ENCODE data around the gene ECT2L. TPM values are rescaled to one million over a fixed set of nuclear protein-coding genes. Genes with fewer than 3 reads are reported as not detected.

The ECT2L gene
- total RNA-seq, 1 experiment from 2014 or later = not detected

DNA sequence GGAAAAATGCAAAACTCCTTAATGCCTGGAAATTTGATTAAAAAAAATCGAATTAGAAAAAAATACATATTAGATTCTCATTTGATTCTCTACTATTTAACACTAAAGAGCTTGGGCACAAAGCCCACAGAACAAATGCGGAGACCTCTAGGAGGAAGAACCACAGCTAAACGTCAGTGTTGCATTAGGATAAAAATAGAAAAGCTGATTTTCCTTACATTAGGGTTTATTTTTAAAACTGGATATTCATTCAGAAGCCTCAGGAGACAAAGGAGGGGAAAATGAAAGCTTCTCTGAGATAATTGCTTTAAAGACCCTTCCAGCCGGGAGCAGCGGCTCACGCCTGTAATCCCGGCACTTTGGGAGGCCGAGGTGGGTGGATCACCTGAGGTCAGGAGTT lies 77.3 kb downstream of the ECT2L start:
- Histone ChIP-seq H3K4me3 (ENCODE audit: low read depth, low read length, poor library complexity, severe bottlenecking) (no peak overlapping the region), H3K9me3 (ENCODE audit: low read depth, low read length, poor library complexity, severe bottlenecking) (no peaks in the 10 kb centered on the region), H3K27ac (ENCODE audit: low read depth, low read length, poor library complexity, severe bottlenecking) (no peak overlapping the region), H3K4me1 (ENCODE audit: insufficient read depth, low read length, poor library complexity, severe bottlenecking) (no peaks in the 10 kb centered on the region), H3K27me3 (replicated peaks; ENCODE audit: insufficient read depth, low read depth, low read length, poor library complexity) (no peaks in the 10 kb centered on the region), H3K36me3 (ENCODE audit: insufficient read depth, low read length, poor library complexity, severe bottlenecking) (no peaks in the 10 kb centered on the region)
- intact Hi-C loops (cut with micrococcal nuclease; ENCODE audit: unreplicated experiment) = no loop called here
- POLR2A ChIA-PET (ENCODE audit: low non-redundant PET) = no interaction called here
- BruUV-seq (replicated peaks) = no TSS peak
- DNase-seq (ENCODE audit: low spot score) = no peak
- CTCF ChIA-PET = no interaction called here
- TF ChIP-seq, protein P1, sequence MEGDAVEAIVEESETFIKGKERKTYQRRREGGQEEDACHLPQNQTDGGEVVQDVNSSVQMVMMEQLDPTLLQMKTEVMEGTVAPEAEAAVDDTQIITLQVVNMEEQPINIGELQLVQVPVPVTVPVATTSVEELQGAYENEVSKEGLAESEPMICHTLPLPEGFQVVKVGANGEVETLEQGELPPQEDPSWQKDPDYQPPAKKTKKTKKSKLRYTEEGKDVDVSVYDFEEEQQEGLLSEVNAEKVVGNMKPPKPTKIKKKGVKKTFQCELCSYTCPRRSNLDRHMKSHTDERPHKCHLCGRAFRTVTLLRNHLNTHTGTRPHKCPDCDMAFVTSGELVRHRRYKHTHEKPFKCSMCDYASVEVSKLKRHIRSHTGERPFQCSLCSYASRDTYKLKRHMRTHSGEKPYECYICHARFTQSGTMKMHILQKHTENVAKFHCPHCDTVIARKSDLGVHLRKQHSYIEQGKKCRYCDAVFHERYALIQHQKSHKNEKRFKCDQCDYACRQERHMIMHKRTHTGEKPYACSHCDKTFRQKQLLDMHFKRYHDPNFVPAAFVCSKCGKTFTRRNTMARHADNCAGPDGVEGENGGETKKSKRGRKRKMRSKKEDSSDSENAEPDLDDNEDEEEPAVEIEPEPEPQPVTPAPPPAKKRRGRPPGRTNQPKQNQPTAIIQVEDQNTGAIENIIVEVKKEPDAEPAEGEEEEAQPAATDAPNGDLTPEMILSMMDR (conservative IDR thresholded peaks at IDR 0.05; ENCODE audit: low read depth, low read length) = no peak
- no peak for TF ChIP-seq EZH2 (IDR thresholded peaks at IDR 0.05; ENCODE audit: borderline replicate concordance, low read depth, low read length, poor library complexity, severe bottlenecking)

DNA sequence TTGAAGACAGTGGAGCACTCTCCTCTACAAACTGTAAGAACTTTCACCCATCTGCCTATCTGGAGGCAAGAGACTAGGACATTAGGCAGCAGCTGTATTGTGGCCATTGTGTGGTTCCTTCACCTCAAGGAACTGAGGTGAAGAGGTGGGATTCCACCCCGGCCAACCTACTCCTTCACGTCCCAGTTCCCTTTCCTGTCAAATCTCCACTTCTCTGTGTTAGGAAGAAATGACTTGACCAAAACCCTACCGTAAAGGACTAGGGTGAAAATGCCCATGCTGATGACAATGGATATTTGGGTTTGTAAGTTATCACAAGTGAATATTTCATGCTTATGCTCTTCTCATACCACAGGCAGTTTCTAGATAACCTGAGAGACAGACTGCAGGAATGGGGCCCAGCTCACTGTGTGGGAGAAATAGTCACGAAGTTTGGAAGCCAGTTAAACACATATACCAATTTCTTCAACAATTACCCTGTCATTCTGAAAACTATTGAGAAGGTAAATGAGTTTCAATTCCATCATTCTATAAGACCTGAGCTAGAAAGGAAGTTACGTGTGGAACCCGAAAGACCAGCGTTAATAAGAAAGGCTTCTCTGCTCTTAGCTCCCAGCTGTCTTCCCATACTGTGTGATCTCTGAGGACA lies 86.6 kb downstream of the ECT2L start:
- Histone ChIP-seq H3K27me3 (replicated peaks; ENCODE audit: insufficient read depth, low read depth, low read length, poor library complexity) (no peaks in the 10 kb centered on the region), H3K27ac (ENCODE audit: low read depth, low read length, poor library complexity, severe bottlenecking) (no peak overlapping the region), H3K4me3 (ENCODE audit: low read depth, low read length, poor library complexity, severe bottlenecking) (no peak overlapping the region), H3K4me1 (ENCODE audit: insufficient read depth, low read length, poor library complexity, severe bottlenecking) (no peaks in the 10 kb centered on the region), H3K9me3 (ENCODE audit: low read depth, low read length, poor library complexity, severe bottlenecking) (no peaks in the 10 kb centered on the region), H3K36me3 (ENCODE audit: insufficient read depth, low read length, poor library complexity, severe bottlenecking) (no peaks in the 10 kb centered on the region)
- no peak for DNase-seq (ENCODE audit: low spot score)
- TF ChIP-seq, protein P1 (conservative IDR thresholded peaks at IDR 0.05; ENCODE audit: low read depth, low read length) = no peak
- intact Hi-C loops (cut with micrococcal nuclease; ENCODE audit: unreplicated experiment) = no loop called here
- ChIA-PET POLR2A (ENCODE audit: low non-redundant PET) (no interaction called here), CTCF (no interaction called here)
- no TSS peak for BruUV-seq (replicated peaks)

DNA sequence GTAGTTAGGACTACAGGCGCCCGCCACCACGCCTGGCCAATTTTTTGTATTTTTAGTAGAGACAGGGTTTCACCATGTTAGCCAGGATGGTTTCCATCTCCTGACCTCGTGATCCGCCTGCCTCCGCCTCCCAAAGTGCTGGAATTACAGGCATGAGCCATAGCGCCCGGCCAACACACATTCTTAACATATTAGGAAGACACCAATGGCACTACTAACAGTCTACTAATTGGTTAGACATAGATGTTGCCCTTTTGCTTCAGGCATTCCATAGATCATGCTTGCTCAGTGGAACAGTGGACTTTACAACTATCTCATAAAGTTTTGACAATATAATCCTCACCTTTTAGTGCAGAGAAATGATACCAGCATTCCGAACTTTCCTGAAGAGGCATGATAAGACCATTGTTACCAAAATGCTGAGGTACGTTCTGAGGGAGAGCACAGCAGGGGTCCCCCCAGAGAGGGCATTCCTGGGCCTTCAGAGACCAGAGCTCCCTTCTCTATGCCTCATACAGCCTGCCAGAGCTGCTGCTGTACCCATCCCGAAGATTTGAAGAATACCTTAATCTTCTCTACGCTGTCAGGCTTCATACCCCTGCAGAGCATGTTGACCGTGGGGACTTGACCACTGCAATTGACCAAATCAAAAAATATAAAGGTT lies 89.4 kb downstream of the ECT2L start:
- BruUV-seq (replicated peaks) = no TSS peak

More for the DNA sequence above, 89.4 kb downstream of the ECT2L start:
- no peak overlapping the region for H3K4me3 ChIP-seq (ENCODE audit: low read depth, low read length, poor library complexity, severe bottlenecking)
- TF ChIP-seq, protein P1 (conservative IDR thresholded peaks at IDR 0.05; ENCODE audit: low read depth, low read length) = no peak
- no peak for TF ChIP-seq EZH2 (IDR thresholded peaks at IDR 0.05; ENCODE audit: borderline replicate concordance, low read depth, low read length, poor library complexity, severe bottlenecking)
- no peaks in the 10 kb centered on the region for H3K4me1 ChIP-seq (ENCODE audit: insufficient read depth, low read length, poor library complexity, severe bottlenecking)
- H3K27ac ChIP-seq (ENCODE audit: low read depth, low read length, poor library complexity, severe bottlenecking) = no peak overlapping the region
- ChIA-PET POLR2A (ENCODE audit: low non-redundant PET) (no interaction called here), CTCF (no interaction called here)
- intact Hi-C loops (cut with micrococcal nuclease; ENCODE audit: unreplicated experiment) = no loop called here
- H3K36me3 ChIP-seq (ENCODE audit: insufficient read depth, low read length, poor library complexity, severe bottlenecking) = no peaks in the 10 kb centered on the region
- no peaks in the 10 kb centered on the region for H3K27me3 ChIP-seq (replicated peaks; ENCODE audit: insufficient read depth, low read depth, low read length, poor library complexity)
- no peak for DNase-seq (ENCODE audit: low spot score)
- no peaks in the 10 kb centered on the region for H3K9me3 ChIP-seq (ENCODE audit: low read depth, low read length, poor library complexity, severe bottlenecking)
